T-helper 1 cell treated with Interleukin-12 subunit alpha and Interleukin-12 subunit beta and Interleukin-4 antibody, amounts not matched to agents 30 μg/mL and 1 μg/mL, for 36 hours (primary cell): Measurements from ENCODE around the gene OR10G6.
"Not testable (repeated sequence)": the region's sequence is repeated elsewhere in the genome, so short reads cannot be mapped to it uniquely, and the experiment has no call there.

Experiments used
- H3K27ac Mint-ChIP-seq: one replicate; pipeline ENCODE4 v1.8.0; 2021; ENCODE audit warnings: mild to moderate bottlenecking, mixed read lengths
- H3K27me3 Mint-ChIP-seq: one replicate; pipeline ENCODE4 v1.8.0; 2021; ENCODE audit warnings: low read depth, mixed read lengths
- H3K36me3 Mint-ChIP-seq: one replicate; pipeline ENCODE4 v1.8.0; 2021; ENCODE audit warnings: low read depth, mixed read lengths
- H3K4me1 Mint-ChIP-seq: one replicate; pipeline ENCODE4 v1.8.0; 2021; ENCODE audit warnings: low read depth, mixed read lengths
- H3K4me3 Mint-ChIP-seq: one replicate; pipeline ENCODE4 v1.8.0; 2021; ENCODE audit warnings: mild to moderate bottlenecking, moderate library complexity, mixed read lengths
- H3K9me3 Mint-ChIP-seq: one replicate; pipeline ENCODE4 v1.8.0; 2021; ENCODE audit warnings: mixed read lengths

Gene OR10G6

GRCh38 chr11:123995119-123995518, at the start of gene OR10G6:
Gene OR10G6, minus strand, starts transcription at chr11:123995161. Its CDS starts 0 bp downstream, at chr11:123995161.
- H3K27ac Mint-ChIP-seq, result no peak within 1 kb of the TSS
- no peaks in the 10 kb centered on the region for H3K4me1 Mint-ChIP-seq
- H3K4me3 Mint-ChIP-seq, result no peak within 1 kb of the TSS
- H3K9me3 Mint-ChIP-seq, result no peaks in the 10 kb centered on the region
- H3K36me3 Mint-ChIP-seq, result no peaks in the 10 kb centered on the region
- H3K27me3 Mint-ChIP-seq, result no peaks in the 10 kb centered on the region

GRCh38 chr11:124043420-124043819, 48.5 kb upstream of the OR10G6 start:
- H3K9me3 Mint-ChIP-seq, result no peaks in the 10 kb centered on the region
- H3K4me1 Mint-ChIP-seq, result no peaks in the 10 kb centered on the region
- H3K27ac Mint-ChIP-seq, result no peak overlapping the region
- H3K4me3 Mint-ChIP-seq, result no peak overlapping the region
- H3K27me3 Mint-ChIP-seq, result no peaks in the 10 kb centered on the region
- H3K36me3 Mint-ChIP-seq, result no peaks in the 10 kb centered on the region

GRCh38 chr11:124041254-124041653, 46.3 kb upstream of the OR10G6 start, which contains the start of gene OR10G7:
Gene OR10G7, minus strand, starts transcription at chr11:124041325. Its CDS starts 2,324 bp downstream, at chr11:124039001.
- no peak within 1 kb of the TSS for H3K27ac Mint-ChIP-seq
- no peaks in the 10 kb centered on the region for H3K27me3 Mint-ChIP-seq
- H3K36me3 Mint-ChIP-seq, result no peaks in the 10 kb centered on the region
- H3K4me1 Mint-ChIP-seq, result no peaks in the 10 kb centered on the region
- H3K4me3 Mint-ChIP-seq, result no peak within 1 kb of the TSS
- no peaks in the 10 kb centered on the region for H3K9me3 Mint-ChIP-seq

GRCh38 chr11:124039557-124039956, 44.6 kb upstream of the OR10G6 start:
- Mint-ChIP-seq H3K36me3 (no peaks in the 10 kb centered on the region), H3K4me1 (no peaks in the 10 kb centered on the region), H3K9me3 (no peaks in the 10 kb centered on the region), H3K27ac (no peak overlapping the region), H3K4me3 (no peak overlapping the region), H3K27me3 (no peaks in the 10 kb centered on the region)

- H3K27ac Mint-ChIP-seq, result no peak overlapping the region
- no peaks in the 10 kb centered on the region for H3K36me3 Mint-ChIP-seq
- no peak overlapping the region for H3K4me3 Mint-ChIP-seq
- H3K4me1 Mint-ChIP-seq, result no peaks in the 10 kb centered on the region
- H3K9me3 Mint-ChIP-seq, result no peaks in the 10 kb centered on the region
- H3K27me3 Mint-ChIP-seq, result peaks cover 3% of the 10 kb centered on the region
These were observed 41.7 kb upstream of the OR10G6 start for GRCh38 chr11:124036666-124037065.

- no peaks in the 10 kb centered on the region for H3K4me1 Mint-ChIP-seq
- H3K4me3 Mint-ChIP-seq, result no peak within 1 kb of the TSS
- no peaks in the 10 kb centered on the region for H3K36me3 Mint-ChIP-seq
- H3K27ac Mint-ChIP-seq, result no peak within 1 kb of the TSS
- no peaks in the 10 kb centered on the region for H3K27me3 Mint-ChIP-seq
- no peaks in the 10 kb centered on the region for H3K9me3 Mint-ChIP-seq
These were observed 31.5 kb upstream of the OR10G6 start, which contains the start of gene OR10G8 for GRCh38 chr11:124026498-124026897. Gene OR10G8, plus strand, starts transcription at chr11:124026798. Its CDS starts 2,825 bp downstream, at chr11:124029623.

- not testable (repeated sequence) for H3K27me3 Mint-ChIP-seq, H3K4me3 Mint-ChIP-seq, H3K27ac Mint-ChIP-seq, H3K36me3 Mint-ChIP-seq, H3K9me3 Mint-ChIP-seq, H3K4me1 Mint-ChIP-seq
These were observed 20.9 kb upstream of the OR10G6 start for GRCh38 chr11:124015837-124016236.

- H3K4me1 Mint-ChIP-seq, result no peaks in the 10 kb centered on the region
- H3K4me3 Mint-ChIP-seq, result no peak within 1 kb of the TSS
- no peaks in the 10 kb centered on the region for H3K27me3 Mint-ChIP-seq
- no peaks in the 10 kb centered on the region for H3K9me3 Mint-ChIP-seq
- H3K36me3 Mint-ChIP-seq, result no peaks in the 10 kb centered on the region
- no peak within 1 kb of the TSS for H3K27ac Mint-ChIP-seq
These were observed 17.7 kb upstream of the OR10G6 start, which contains the start of gene OR10G4 for GRCh38 chr11:124012697-124013096. Gene OR10G4, plus strand, starts transcription at chr11:124012997. Its CDS starts 2,578 bp downstream, at chr11:124015575.

GRCh38 chr11:123979311-123979710, 15.7 kb downstream of the OR10G6 start:
- peaks cover 2% of the 10 kb centered on the region for H3K4me1 Mint-ChIP-seq
- H3K27me3 Mint-ChIP-seq, result peaks cover 4% of the 10 kb centered on the region
- H3K27ac Mint-ChIP-seq, result no peak overlapping the region
- no peaks in the 10 kb centered on the region for H3K36me3 Mint-ChIP-seq
- H3K4me3 Mint-ChIP-seq, result no peak overlapping the region
- H3K9me3 Mint-ChIP-seq, result peaks cover 19% of the 10 kb centered on the region

- no peak within 1 kb of the TSS for H3K4me3 Mint-ChIP-seq
- peaks cover 9% of the 10 kb centered on the region for H3K9me3 Mint-ChIP-seq
- peaks cover 4% of the 10 kb centered on the region for H3K27me3 Mint-ChIP-seq
- peaks cover 2% of the 10 kb centered on the region for H3K4me1 Mint-ChIP-seq
- no peak within 1 kb of the TSS for H3K27ac Mint-ChIP-seq
- H3K36me3 Mint-ChIP-seq, result no peaks in the 10 kb centered on the region
These were observed 17.1 kb downstream of the OR10G6 start, which contains the start of gene OR10S1 for GRCh38 chr11:123977731-123978347. Gene OR10S1, minus strand, starts transcription at chr11:123977781. Its CDS starts 117 bp downstream, at chr11:123977664.

GRCh38 chr11:123976770-123977560, 18.0 kb downstream of the OR10G6 start:
- H3K4me1 Mint-ChIP-seq, result peaks cover 2% of the 10 kb centered on the region
- H3K9me3 Mint-ChIP-seq, result peaks cover under 1% of the 10 kb centered on the region
- peaks cover 4% of the 10 kb centered on the region for H3K27me3 Mint-ChIP-seq
- H3K4me3 Mint-ChIP-seq, result no peak overlapping the region
- no peaks in the 10 kb centered on the region for H3K36me3 Mint-ChIP-seq
- no peak overlapping the region for H3K27ac Mint-ChIP-seq

- Mint-ChIP-seq H3K4me1 (peaks cover 2% of the 10 kb centered on the region), H3K36me3 (no peaks in the 10 kb centered on the region), H3K27me3 (peaks cover 4% of the 10 kb centered on the region), H3K9me3 (no peaks in the 10 kb centered on the region), H3K27ac (no peak overlapping the region), H3K4me3 (no peak overlapping the region)
These were observed 21.1 kb downstream of the OR10G6 start for GRCh38 chr11:123973816-123974215.

- Mint-ChIP-seq H3K27ac (no peak overlapping the region), H3K9me3 (peaks cover 10% of the 10 kb centered on the region), H3K4me3 (no peak overlapping the region), H3K36me3 (no peaks in the 10 kb centered on the region), H3K27me3 (no peaks in the 10 kb centered on the region), H3K4me1 (no peaks in the 10 kb centered on the region)
These were observed 38.2 kb downstream of the OR10G6 start for GRCh38 chr11:123956752-123957151.

GRCh38 chr11:123945132-123945531, 49.8 kb downstream of the OR10G6 start:
- Mint-ChIP-seq H3K4me3 (no peak overlapping the region), H3K36me3 (no peaks in the 10 kb centered on the region), H3K9me3 (no peaks in the 10 kb centered on the region), H3K4me1 (no peaks in the 10 kb centered on the region), H3K27me3 (peaks cover 4% of the 10 kb centered on the region), H3K27ac (no peak overlapping the region)
